Cardiac septum (tissue), 1 donor: Measurements from ENCODE around the gene MARVELD1. TPM values are rescaled to one million over a fixed set of nuclear protein-coding genes. Genes with fewer than 3 reads are reported as not detected.
"Not testable (repeated sequence)": the region's sequence is repeated elsewhere in the genome, so short reads cannot be mapped to it uniquely, and the experiment has no call there.

Source experiments
- DNase-seq: peaks from one replicate; pipeline ENCODE4 v3.0.0-alpha.2; 2020; ENCODE audit warnings: low spot score
- intact Hi-C: fragments of 100-400 bp; cut with DNase I; formaldehyde crosslinking; loops from one replicate; pipeline ENCODE4 v1.14.0; 2022
- total RNA-seq: library from RNA; stranded (reverse); fragmentation: NEBNext Ultra II Directional; extraction: Animal tissue kit (Norgen Biotek cat#: 25700); gene quantifications from one replicate; pipeline ENCODE4 v1.2.1, GENCODE V29; 2021
- donor health status: DM: no; HTN: no; CAD: no.

Gene MARVELD1
- total RNA-seq, 1 donor from 2014 or later = 8.6 TPM

GRCh38 chr10:97687785-97688781 is 25.4 kb upstream of the MARVELD1 start:
- DNase-seq = no peak
- intact Hi-C loops = loop anchor here (2.0 to 10.0 kb wide), 2 partner anchors 49 to 53 kb away; partner anchors contain the start of genes MORN4 and ZFYVE27

GRCh38 chr10:97689559-97690020 is 23.9 kb upstream of the MARVELD1 start:
- intact Hi-C loops = loop anchor here (10.0 kb wide), 1 partner anchor 55 kb away; the partner anchor contains the start of gene MORN4
- no peak for DNase-seq

- no peak for DNase-seq
- intact Hi-C loops = no loop called here
Measured at GRCh38 chr10:97690133-97690532, 23.4 kb upstream of the MARVELD1 start.

GRCh38 chr10:97698072-97698655 is 15.4 kb upstream of the MARVELD1 start:
- intact Hi-C loops, DNase-seq: not testable (repeated sequence)

GRCh38 chr10:97701438-97702069 is 12.0 kb upstream of the MARVELD1 start:
- no peak for DNase-seq
- intact Hi-C loops = no loop called here

GRCh38 chr10:97703398-97704067 is 10.0 kb upstream of the MARVELD1 start:
- intact Hi-C loops = no loop called here
- DNase-seq = no peak

- DNase-seq = no peak
- intact Hi-C loops = no loop called here
Measured at GRCh38 chr10:97704341-97704740, 9.2 kb upstream of the MARVELD1 start.

GRCh38 chr10:97705006-97705670 is 8.4 kb upstream of the MARVELD1 start:
- intact Hi-C loops = no loop called here
- DNase-seq = no peak

- intact Hi-C loops = no loop called here
- DNase-seq = no peak
Measured at GRCh38 chr10:97707134-97707861, 6.2 kb upstream of the MARVELD1 start.

- DNase-seq = no peak
- intact Hi-C loops = no loop called here
Measured at GRCh38 chr10:97708167-97708566, 5.4 kb upstream of the MARVELD1 start.

GRCh38 chr10:97708976-97709946 is 4.3 kb upstream of the MARVELD1 start:
- peak; percentile 81 for DNase-seq
- intact Hi-C loops = loop anchor here (1.0 kb wide), 1 partner anchor 22 kb away; no protein-coding TSS in a partner anchor

GRCh38 chr10:97711640-97712572 is 1.6 kb upstream of the MARVELD1 start:
- intact Hi-C loops = no loop called here
- no peak for DNase-seq

GRCh38 chr10:97713826-97714400 is 383 bp downstream of the MARVELD1 start:
- intact Hi-C loops = no loop called here
- DNase-seq = peak; percentile 85

GRCh38 chr10:97714401-97715258 is 1.1 kb downstream of the MARVELD1 start:
- intact Hi-C loops = no loop called here
- DNase-seq = peak; percentile 84
